CD4-positive, alpha-beta T cell (primary cell): ENCODE results near the gene SCIN. TPM values are rescaled to one million over a fixed set of nuclear protein-coding genes. Genes with fewer than 3 reads are reported as not detected.
"Not testable (repeated sequence)": the region's sequence is repeated elsewhere in the genome, so short reads cannot be mapped to it uniquely, and the experiment has no call there.

ENCODE experiments used
- ATAC-seq: fragments of 200-7000 bp; cut with Tn5 transposase; one replicate; pipeline ENCODE4 v1.10.0; 2022; ENCODE audit warnings: mild to moderate bottlenecking; ENCODE audit not compliant: poor library complexity
- CTCF ChIA-PET: fragments of 350-600 bp; sonication (Branson Sonifier 250); formaldehyde crosslinking; loops from one replicate; lab custom pipeline; 2021; ENCODE audit warnings: antibody characterized with exemption, inconsistent platforms; lab: Charles Lee
- POLR2A ChIA-PET: fragments of 350-600 bp; sonication (Branson Sonifier 250); formaldehyde crosslinking; loops from one replicate; lab custom pipeline; 2021; ENCODE audit warnings: antibody characterized with exemption, inconsistent platforms; lab: Charles Lee
- DNase-seq, 14 experiments: peaks; one replicate each; pipeline ENCODE4 v3.0.0-alpha.2; 2013 to 2020; ENCODE audit warnings: mixed read lengths in 2 of 14
- H3K27ac ChIP-seq, 2 donors: one replicate each; pipeline versions ENCODE4 v1.5.1 to v1.7.0; 2013; ENCODE audit warnings: low read length in 2 of 2, low read depth in 1 of 2, mild to moderate bottlenecking in 1 of 2
- H3K27me3 ChIP-seq, 2 experiments: 1 replicate in 1 of 2; 2 replicates in 1 of 2; pipeline versions ENCODE4 v1.6.1 to v1.7.0; 2013; ENCODE audit warnings: low read length in 2 of 2, control low read depth in 1 of 2, mild to moderate bottlenecking in 1 of 2, moderate library complexity in 1 of 2; ENCODE audit not compliant: insufficient read depth in 2 of 2, control insufficient read depth in 1 of 2
- H3K36me3 ChIP-seq: one replicate; pipeline ENCODE4 v1.6.1; 2013; ENCODE audit warnings: low read length, control low read depth; ENCODE audit not compliant: insufficient read depth
- H3K4me1 ChIP-seq: one replicate; pipeline ENCODE4 v1.6.1; 2013; ENCODE audit warnings: low read length, control low read depth; ENCODE audit not compliant: insufficient read depth
- H3K4me3 ChIP-seq: one replicate; pipeline ENCODE4 v1.5.1; 2013; ENCODE audit warnings: mild to moderate bottlenecking, low read length, moderate library complexity
- H3K9me3 ChIP-seq, 2 experiments: 1 replicate in 1 of 2; 2 replicates in 1 of 2; pipeline versions ENCODE4 v1.6.1 to v1.7.0; 2013; ENCODE audit warnings: low read length in 2 of 2, mild to moderate bottlenecking in 2 of 2, control low read depth in 1 of 2, moderate library complexity in 1 of 2; ENCODE audit not compliant: control insufficient read depth in 1 of 2, insufficient read depth in 1 of 2
- H3K27ac Mint-ChIP-seq: one replicate; pipeline ENCODE4 v1.8.0; 2020; ENCODE audit warnings: mixed read lengths
- H3K27me3 Mint-ChIP-seq: one replicate; pipeline ENCODE4 v1.8.0; 2021; ENCODE audit warnings: mixed read lengths
- H3K36me3 Mint-ChIP-seq: one replicate; pipeline ENCODE4 v1.8.0; 2021; ENCODE audit warnings: low read depth, mixed read lengths
- H3K4me1 Mint-ChIP-seq: one replicate; pipeline ENCODE4 v1.8.0; 2021; ENCODE audit warnings: low read depth, mixed read lengths
- H3K4me3 Mint-ChIP-seq: one replicate; pipeline ENCODE4 v1.8.0; 2020; ENCODE audit warnings: mild to moderate bottlenecking, mixed read lengths
- H3K9me3 Mint-ChIP-seq: one replicate; pipeline ENCODE4 v1.8.0; 2020; ENCODE audit warnings: mixed read lengths
- CTCF ChIP-seq: fragments of 200-600 bp; IDR thresholded peaks from one replicate; pipeline ENCODE4 v1.8.0; 2022; ENCODE audit warnings: antibody characterized with exemption, mild to moderate bottlenecking
- intact Hi-C, 2 experiments: fragments of 100-400 bp; cut with DNase I in 1 of 2; cut with micrococcal nuclease in 1 of 2; formaldehyde crosslinking; loops; one replicate each; pipeline versions ENCODE4 v1.15.1 to v1.9.0; 2023 to 2025; cut with DNase I, micrococcal nuclease
- total RNA-seq, 174 experiments: library from RNA in 2 of 174; stranded (reverse) in 2 of 174; gene quantifications; one replicate each; pipeline ENCODE4 v1.2.3 and lab custom pipeline; 2021 to 2026

SCIN gene
- total RNA-seq, 2 experiments from 2014 or later = 0.08 TPM; not detected in 1

GRCh38 chr7:12655161-12655560 lies 84.6 kb downstream of the SCIN start:
- Histone ChIP-seq H3K36me3 (no peaks in the 10 kb centered on the region), H3K4me1 (no peaks in the 10 kb centered on the region), H3K4me3 (no peak overlapping the region), H3K27me3 (no peaks in the 10 kb centered on the region), H3K9me3 (no peaks in the 10 kb centered on the region), H3K27ac (no peak overlapping the region)
- Mint-ChIP-seq H3K9me3 (no peaks in the 10 kb centered on the region), H3K4me1 (no peaks in the 10 kb centered on the region), H3K27ac (no peak overlapping the region), H3K4me3 (no peak overlapping the region), H3K27me3 (no peaks in the 10 kb centered on the region), H3K36me3 (no peaks in the 10 kb centered on the region)
- DNase-seq = no peak
- no peak for ATAC-seq
- ChIA-PET POLR2A (no interaction called here), CTCF (interaction anchor here (1.6 kb wide), 1 partner anchor 31 kb away, joined by 5 read pairs; no protein-coding TSS in a partner anchor)
- TF ChIP-seq CTCF = no peak
- intact Hi-C loops = no loop called here

GRCh38 chr7:12660423-12660822 lies 89.9 kb downstream of the SCIN start:
- H3K36me3 ChIP-seq, H3K27me3 ChIP-seq, H3K4me3 ChIP-seq, H3K27me3 Mint-ChIP-seq, ATAC-seq, H3K27ac Mint-ChIP-seq, POLR2A ChIA-PET, intact Hi-C loops, DNase-seq, H3K9me3 ChIP-seq, H3K27ac ChIP-seq, H3K9me3 Mint-ChIP-seq, CTCF ChIA-PET, H3K4me1 ChIP-seq, H3K4me3 Mint-ChIP-seq, H3K4me1 Mint-ChIP-seq, H3K36me3 Mint-ChIP-seq: not testable (repeated sequence)

DNA sequence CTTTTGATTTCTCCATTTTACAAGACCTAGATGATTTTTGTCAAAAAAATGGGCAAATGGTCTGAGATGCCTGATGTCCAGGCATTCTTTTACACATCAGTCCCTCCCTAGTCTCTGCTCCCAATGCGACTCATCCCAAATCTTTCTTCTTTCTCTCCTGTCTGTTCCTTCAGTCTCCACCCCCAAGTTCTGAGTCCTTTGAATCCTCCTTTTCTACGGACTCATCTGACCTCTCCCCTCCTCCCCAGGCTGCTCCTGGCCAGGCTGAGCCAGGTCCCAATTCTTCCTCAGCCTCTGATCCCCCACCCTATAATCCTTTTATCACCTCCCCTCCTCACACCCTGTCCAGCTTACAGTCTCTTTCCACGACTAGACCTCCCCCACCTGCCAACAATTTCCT lies 90.5 kb downstream of the SCIN start:
- POLR2A ChIA-PET, intact Hi-C loops, H3K4me3 Mint-ChIP-seq, H3K9me3 ChIP-seq, H3K4me3 ChIP-seq, H3K27me3 Mint-ChIP-seq, H3K36me3 ChIP-seq, H3K27ac ChIP-seq, H3K27me3 ChIP-seq, H3K36me3 Mint-ChIP-seq, ATAC-seq, H3K4me1 ChIP-seq, H3K27ac Mint-ChIP-seq, H3K4me1 Mint-ChIP-seq, H3K9me3 Mint-ChIP-seq, DNase-seq, CTCF ChIA-PET: not testable (repeated sequence)

GRCh38 chr7:12661581-12661980 lies 91.1 kb downstream of the SCIN start:
- H3K9me3 ChIP-seq = no peaks in the 10 kb centered on the region
- Mint-ChIP-seq H3K4me3 (no peak overlapping the region), H3K27ac (no peak overlapping the region), H3K9me3 (no peaks in the 10 kb centered on the region), H3K36me3 (no peaks in the 10 kb centered on the region), H3K4me1 (no peaks in the 10 kb centered on the region), H3K27me3 (no peaks in the 10 kb centered on the region)
- ATAC-seq (no peak), DNase-seq (no peak)
- H3K36me3 ChIP-seq = no peaks in the 10 kb centered on the region
- no peaks in the 10 kb centered on the region for H3K4me1 ChIP-seq
- ChIA-PET CTCF (no interaction called here), POLR2A (no interaction called here)
- H3K27me3 ChIP-seq = no peaks in the 10 kb centered on the region
- H3K4me3 ChIP-seq = no peak overlapping the region
- no peak overlapping the region for H3K27ac ChIP-seq
- TF ChIP-seq CTCF = no peak
- intact Hi-C loops = no loop called here
